ENCODE data around the gene ATXN10. TPM values are rescaled to one million over a fixed set of nuclear protein-coding genes. Genes with fewer than 3 reads are reported as not detected.
"Not testable (repeated sequence)": the region's sequence is repeated elsewhere in the genome, so short reads cannot be mapped to it uniquely, and the experiment has no call there.

Gene ATXN10
- total RNA-seq, 1 experiment from 2014 or later, result 323 TPM

DNA sequence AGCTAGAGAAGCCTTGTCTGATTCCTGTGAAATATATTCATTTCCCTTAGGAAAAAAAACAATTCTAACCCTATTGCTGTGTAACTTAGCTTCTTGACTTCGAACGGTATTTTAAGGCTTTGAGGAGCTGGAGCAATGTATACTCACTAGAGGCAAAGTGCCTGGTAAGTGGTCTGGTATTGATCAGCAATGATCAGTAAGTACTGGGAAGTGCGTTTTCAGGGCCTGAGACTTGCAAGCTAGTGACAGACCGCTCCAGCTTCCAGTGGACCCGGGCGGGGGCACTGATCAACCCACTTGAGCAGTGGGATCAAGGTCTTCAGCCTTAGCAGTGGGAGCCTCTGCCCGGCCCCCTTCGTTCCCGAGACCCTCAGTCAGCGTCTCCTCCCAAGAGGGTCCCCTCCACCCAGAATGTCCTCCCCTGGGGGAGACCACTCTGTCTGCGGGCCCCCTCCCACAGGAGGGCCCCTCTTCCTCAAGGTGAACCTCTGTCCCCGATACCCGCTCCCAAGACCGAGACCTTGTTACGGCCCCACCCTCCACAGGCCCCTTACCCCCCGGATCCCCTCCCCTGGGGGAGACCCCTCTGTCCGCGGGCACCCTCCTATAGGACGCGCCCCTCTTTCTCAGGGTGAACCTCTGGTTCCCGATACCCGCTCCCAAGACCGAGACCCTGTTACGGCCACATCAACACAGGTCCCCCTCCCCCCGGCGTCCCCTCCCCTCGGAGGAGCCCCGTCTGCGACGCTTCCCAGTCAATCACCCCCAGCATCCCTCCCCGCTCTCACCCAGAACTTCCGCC lies 452 bp upstream of the ATXN10 start:
- in situ Hi-C loops (cut with HindIII; ENCODE audit: low pct_unique_long_range_greater_than_20kb, low sequenced_read_pairs), result no loop called here
- DNase-seq (ENCODE audit: low read depth), result no peak

- no peak for DNase-seq (ENCODE audit: low read depth)
- in situ Hi-C loops (cut with HindIII; ENCODE audit: low pct_unique_long_range_greater_than_20kb, low sequenced_read_pairs), result no loop called here
Observed at GRCh38 chr22:45672564-45673481, 1.2 kb downstream of the ATXN10 start.

DNA sequence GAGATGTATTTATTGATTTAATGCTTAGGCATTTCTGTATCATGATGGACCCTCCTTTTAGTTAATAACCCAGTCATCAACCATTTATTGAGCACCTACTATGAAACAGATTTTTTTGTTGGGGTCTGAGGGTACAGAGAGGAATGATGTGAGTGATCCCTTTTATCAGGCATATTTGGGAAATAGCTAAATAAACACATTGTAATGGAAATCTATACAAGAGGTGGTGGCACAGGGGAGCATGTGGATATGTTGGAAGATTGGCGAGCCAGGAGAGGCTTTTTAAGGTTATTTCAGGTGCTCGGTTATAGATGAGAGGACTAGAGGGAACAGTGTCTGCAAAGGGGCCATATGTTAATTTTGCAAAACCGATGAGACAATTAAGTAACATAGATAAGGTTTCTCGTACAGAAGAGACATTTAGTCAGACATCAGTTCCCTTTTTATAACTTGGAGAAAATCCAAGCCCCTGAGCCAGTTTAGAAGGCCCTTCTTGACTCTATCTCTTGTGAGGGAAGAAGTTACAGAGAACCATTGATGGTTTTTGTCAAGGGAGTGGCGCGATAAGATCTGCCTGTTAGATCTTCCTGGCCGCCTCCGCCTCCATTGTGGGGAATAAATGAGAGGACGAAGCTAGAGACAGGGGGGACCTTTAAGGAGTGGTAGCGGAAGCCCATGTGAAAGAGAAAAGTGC lies 2.0 kb downstream of the ATXN10 start:
- in situ Hi-C loops (cut with HindIII; ENCODE audit: low pct_unique_long_range_greater_than_20kb, low sequenced_read_pairs), result no loop called here
- DNase-seq (ENCODE audit: low read depth), result no peak

- in situ Hi-C loops (cut with HindIII; ENCODE audit: low pct_unique_long_range_greater_than_20kb, low sequenced_read_pairs), result no loop called here
- DNase-seq (ENCODE audit: low read depth), result no peak
Observed at GRCh38 chr22:45676024-45676423, 4.4 kb downstream of the ATXN10 start.

- DNase-seq (ENCODE audit: low read depth), result no peak
- in situ Hi-C loops (cut with HindIII; ENCODE audit: low pct_unique_long_range_greater_than_20kb, low sequenced_read_pairs), result no loop called here
Observed at GRCh38 chr22:45677063-45677462, 5.4 kb downstream of the ATXN10 start.

DNA sequence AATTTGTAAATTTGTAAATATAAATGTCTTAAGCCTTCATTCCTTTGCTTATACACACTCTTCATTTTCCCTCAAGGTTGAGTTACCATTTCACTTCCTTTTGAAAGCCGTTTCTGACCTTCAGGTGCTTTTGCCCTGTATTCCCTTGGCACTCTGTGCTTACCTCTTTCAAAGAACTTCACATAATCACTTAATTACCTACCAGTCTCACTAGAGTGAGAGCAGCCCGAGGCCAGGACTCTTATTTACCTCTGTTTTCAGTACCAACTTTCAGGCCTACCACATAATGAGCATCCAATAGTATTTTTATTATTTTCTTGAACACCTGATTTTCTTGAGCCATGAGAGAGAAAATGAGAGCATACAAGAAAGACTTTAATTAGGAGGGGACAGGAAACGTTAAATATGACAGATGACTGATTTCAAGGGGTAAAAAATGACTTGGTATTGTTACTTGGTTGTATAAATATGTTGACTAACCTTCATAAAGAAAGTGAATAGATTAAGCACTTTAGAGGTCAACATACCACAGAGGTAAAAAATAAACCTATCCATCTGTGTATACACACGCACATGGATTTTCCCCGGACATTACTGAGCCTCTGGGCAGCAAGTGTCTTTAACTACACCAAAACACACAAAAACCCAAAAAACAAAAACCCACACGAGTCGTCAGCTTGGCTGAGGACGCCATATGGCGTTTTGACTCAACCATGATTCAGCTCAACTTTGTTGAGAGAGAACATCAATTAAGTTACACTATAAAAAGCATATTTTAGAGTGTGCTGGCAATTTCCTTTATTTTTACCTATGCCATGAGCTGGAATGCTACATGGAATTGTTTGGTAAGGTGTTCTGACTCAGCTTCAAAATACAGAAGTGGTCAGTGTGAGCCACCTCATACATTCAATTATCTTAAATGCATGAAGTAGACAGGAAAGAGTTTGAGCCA lies 7.6 kb downstream of the ATXN10 start:
- in situ Hi-C loops (cut with HindIII; ENCODE audit: low pct_unique_long_range_greater_than_20kb, low sequenced_read_pairs), result no loop called here
- peak; percentile 64 for DNase-seq (ENCODE audit: low read depth)

GRCh38 chr22:45680932-45681700 lies 9.5 kb downstream of the ATXN10 start:
- in situ Hi-C loops (cut with HindIII; ENCODE audit: low pct_unique_long_range_greater_than_20kb, low sequenced_read_pairs), result no loop called here
- DNase-seq (ENCODE audit: low read depth), result peak; percentile 90

DNA sequence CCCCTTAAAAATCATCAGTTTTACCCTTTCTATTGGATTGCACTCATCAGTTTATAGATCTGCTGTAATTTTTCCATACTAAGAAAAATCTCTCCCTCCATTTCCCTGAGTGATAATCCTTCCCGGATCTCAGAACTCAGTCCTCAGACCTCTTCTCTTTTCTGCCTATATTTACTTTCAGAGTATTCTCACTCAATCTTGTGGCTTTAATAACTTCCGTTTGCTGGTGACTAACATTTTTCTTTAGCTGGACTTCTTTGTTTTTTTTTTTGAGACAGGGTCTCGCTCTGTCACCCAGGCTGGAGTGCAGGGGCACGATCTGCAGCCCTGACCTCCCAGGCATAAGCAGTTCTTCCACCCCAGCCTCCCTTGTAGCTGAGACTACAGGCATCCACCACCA lies 10.4 kb downstream of the ATXN10 start:
- no peak for DNase-seq (ENCODE audit: low read depth)
- in situ Hi-C loops (cut with HindIII; ENCODE audit: low pct_unique_long_range_greater_than_20kb, low sequenced_read_pairs), result no loop called here

DNA sequence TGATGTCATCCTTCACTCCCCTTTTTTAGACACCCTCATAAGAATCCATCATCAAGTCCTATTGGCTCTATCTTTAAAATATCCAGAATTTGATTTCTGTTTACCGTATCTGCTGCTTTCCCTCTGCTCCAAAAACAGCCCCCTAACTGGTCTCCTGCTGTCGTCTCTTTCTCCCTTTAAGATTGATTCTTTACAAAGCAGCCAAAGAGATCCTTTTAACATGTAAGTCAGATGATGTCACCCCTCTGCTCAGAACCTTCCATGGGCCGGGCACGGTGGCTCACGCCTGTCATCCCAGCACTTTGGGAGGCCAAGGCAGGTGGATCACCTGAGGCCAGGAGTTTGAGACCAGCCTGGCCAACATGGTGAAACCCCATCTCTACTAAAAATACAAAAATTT lies 11.1 kb downstream of the ATXN10 start:
- in situ Hi-C loops (cut with HindIII; ENCODE audit: low pct_unique_long_range_greater_than_20kb, low sequenced_read_pairs); DNase-seq (ENCODE audit: low read depth): not testable (repeated sequence)

DNA sequence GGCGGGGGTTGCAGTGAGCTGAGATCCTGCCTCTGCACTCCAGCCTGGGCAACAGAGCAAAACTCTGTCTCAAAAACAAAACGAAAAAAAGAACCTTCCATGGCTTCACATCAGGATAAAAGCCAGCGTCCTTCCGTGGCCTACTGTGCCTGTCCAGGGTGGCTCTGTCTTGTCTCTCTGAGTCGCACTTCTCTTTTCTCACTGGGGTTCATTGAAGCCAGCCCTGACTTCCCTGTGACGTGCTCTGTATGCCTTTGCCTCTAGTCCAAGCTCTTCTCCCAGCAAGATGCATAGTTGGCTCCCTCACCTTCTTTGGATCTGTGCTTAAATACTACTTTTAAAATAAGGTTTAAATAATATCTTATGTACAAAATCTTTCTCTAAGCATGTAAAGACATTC lies 11.6 kb downstream of the ATXN10 start:
- DNase-seq (ENCODE audit: low read depth), result no peak
- in situ Hi-C loops (cut with HindIII; ENCODE audit: low pct_unique_long_range_greater_than_20kb, low sequenced_read_pairs), result no loop called here

DNA sequence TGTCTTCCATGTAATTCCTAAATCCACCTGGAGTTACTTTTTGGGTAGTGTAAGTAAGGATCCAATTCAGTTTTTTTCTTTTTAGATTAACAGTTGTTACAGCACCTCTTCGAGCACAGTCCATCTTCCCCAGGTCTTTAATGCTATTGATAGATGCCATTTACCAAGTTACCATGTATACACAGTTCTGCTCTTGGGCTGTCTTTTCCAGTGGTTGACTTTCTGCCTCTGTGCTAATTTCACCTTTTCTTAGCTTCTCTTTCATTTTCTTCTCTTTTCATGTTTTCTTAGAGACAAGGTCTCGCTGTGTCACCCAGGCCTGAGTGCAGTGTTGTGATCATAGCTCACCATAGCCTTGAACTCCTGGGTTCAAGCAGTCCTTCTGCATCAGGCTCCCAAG lies 12.0 kb downstream of the ATXN10 start:
- in situ Hi-C loops (cut with HindIII; ENCODE audit: low pct_unique_long_range_greater_than_20kb, low sequenced_read_pairs), result no loop called here
- no peak for DNase-seq (ENCODE audit: low read depth)

DNA sequence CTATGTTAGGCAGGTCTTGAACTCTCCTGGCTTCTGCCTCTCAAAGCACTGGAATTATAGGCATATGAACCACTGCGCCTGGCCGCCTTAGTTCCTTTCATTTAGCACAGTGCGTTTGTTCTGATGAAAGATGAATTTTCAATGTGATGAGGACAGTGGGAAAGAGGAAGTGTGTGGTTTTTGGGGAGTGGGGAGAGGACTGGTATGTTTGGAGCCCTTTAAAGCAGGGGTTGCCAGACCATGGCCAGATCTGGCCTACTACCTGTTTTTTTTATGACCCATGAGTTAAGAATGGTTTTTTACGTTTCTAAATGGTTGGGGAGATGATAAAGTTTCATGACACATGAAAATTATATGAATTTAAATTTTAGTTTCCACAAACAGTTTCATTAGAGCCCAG lies 12.5 kb downstream of the ATXN10 start:
- in situ Hi-C loops (cut with HindIII; ENCODE audit: low pct_unique_long_range_greater_than_20kb, low sequenced_read_pairs), result no loop called here
- no peak for DNase-seq (ENCODE audit: low read depth)

DNA sequence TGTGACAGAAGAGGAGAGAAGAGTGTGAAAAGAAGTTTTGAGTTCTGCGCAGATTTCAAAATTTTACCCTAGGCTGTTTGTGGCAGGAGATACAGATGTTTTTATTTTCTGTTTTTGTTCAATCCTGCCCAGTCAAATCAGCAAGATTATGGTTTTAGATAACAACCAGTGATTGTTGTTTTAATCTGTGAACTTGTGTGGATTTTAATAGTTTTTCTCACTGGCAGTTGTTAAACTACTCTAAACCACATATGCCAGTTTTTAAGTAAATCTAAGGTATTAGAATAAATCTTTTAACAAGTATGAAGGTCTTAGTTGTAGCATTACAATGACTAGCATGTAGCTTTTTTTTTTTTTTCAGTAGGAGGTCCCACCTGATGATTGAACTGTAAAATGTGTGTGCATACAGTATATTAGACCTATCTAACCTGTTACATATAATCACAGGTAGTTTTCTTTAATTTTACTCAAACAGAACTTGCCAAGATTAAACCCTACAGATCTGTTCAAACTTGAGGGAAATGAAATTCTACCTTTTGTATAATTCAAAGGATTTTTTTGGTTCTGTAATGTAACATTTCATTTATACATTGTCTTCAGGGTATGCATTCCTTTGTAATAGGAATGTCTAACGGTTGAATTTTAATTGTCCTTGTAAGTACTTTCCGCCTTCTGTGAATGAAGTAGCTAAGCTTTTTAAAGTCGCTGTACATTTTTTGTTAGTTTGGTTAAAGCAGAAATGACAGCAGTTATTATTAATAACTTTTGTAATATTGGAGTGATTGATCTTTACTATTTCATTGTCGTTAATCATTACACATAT lies 13.3 kb downstream of the ATXN10 start:
- DNase-seq (ENCODE audit: low read depth), result no peak
- in situ Hi-C loops (cut with HindIII; ENCODE audit: low pct_unique_long_range_greater_than_20kb, low sequenced_read_pairs), result no loop called here

DNA sequence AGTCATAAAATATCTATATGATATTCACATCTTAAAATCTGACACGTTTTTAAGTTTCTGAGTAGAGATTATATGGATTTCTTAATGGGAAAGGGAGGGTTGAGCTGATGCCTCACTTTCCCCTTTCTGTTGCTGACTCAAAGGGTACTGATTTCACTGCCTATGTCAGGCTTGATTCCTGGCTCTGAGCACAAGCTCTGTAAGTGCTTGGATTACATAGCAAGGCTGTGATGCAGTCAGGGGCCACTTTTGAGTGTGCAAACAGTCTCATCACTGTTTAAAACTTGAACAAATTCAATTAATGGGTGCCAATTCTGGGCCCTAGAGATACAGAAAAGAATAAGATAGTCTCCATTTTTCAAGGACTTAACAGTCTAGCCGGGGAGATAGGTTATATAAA lies 14.4 kb downstream of the ATXN10 start:
- DNase-seq (ENCODE audit: low read depth), result no peak
- in situ Hi-C loops (cut with HindIII; ENCODE audit: low pct_unique_long_range_greater_than_20kb, low sequenced_read_pairs), result no loop called here

DNA sequence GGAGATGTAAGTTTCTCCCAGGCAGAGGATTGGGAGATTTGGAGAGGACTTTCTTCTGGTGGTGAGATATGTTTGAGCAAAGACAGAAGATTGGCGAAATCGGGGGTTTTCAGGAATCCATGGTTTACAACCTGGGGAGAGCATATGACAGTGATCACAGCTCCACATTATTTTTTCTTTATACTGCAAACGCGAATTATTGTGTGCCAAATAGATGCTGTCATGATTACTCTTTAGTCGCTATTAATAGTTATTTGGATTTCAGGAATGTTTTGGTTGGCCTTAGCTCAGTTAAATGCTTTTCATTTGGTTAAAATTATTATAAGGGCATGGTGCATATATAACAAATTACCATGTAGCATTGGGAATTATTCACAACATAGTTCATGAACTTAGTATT lies 15.2 kb downstream of the ATXN10 start:
- no peak for DNase-seq (ENCODE audit: low read depth)
- in situ Hi-C loops (cut with HindIII; ENCODE audit: low pct_unique_long_range_greater_than_20kb, low sequenced_read_pairs), result no loop called here

- peak; percentile 99 for DNase-seq (ENCODE audit: low read depth)
- in situ Hi-C loops (cut with HindIII; ENCODE audit: low pct_unique_long_range_greater_than_20kb, low sequenced_read_pairs), result no loop called here
Observed at GRCh38 chr22:45688600-45689080, 17.0 kb downstream of the ATXN10 start.
